GM12891 (cell line): ENCODE results near the gene NUP50.

ENCODE experiments used
- DNase-seq: peaks from one replicate; pipeline ENCODE4 v3.0.0; 2011; ENCODE audit warnings: low spot score; ENCODE audit not compliant: insufficient read length
- FAIRE-seq: peaks from 2 replicates; lab custom pipeline; 2011; peaks lifted over from hg19 to GRCh38; lab: Jason Lieb, UNC
- PAX5 ChIP-seq: IDR thresholded peaks from 2 replicates; pipeline ENCODE4 v1.6.1; 2011; ENCODE audit warnings: low read length, moderate library complexity, mild to moderate bottlenecking; ENCODE audit not compliant: insufficient read depth, severe bottlenecking
- POLR2A ChIP-seq: IDR thresholded peaks from 2 replicates; pipeline ENCODE4 v1.6.1; 2011; ENCODE audit warnings: low read depth, low read length, control low read depth
- POLR2AphosphoS5 ChIP-seq: IDR thresholded peaks from 2 replicates; pipeline ENCODE4 v1.6.1; 2011; ENCODE audit warnings: low read depth, low read length, control low read depth
- POU2F2 ChIP-seq: IDR thresholded peaks from 2 replicates; pipeline ENCODE4 v1.6.1; 2011; ENCODE audit warnings: low read depth, mild to moderate bottlenecking, control low read depth, low read length, moderate library complexity
- SPI1 ChIP-seq: IDR thresholded peaks from 2 replicates; pipeline ENCODE4 v1.6.1; 2011; ENCODE audit warnings: low read depth, low read length, control low read depth
- TAF1 ChIP-seq: IDR thresholded peaks from 2 replicates; pipeline ENCODE4 v1.6.1; 2011; ENCODE audit warnings: low read depth, low read length, control low read depth

Gene NUP50

GRCh38 chr22:45216133-45217003 lies 52.6 kb downstream of the NUP50 start:
- DNase-seq (no peak), FAIRE-seq (peak; percentile 80)
- no peak for TF ChIP-seq POLR2AphosphoS5
- TF ChIP-seq TAF1 = no peak
- TF ChIP-seq SPI1 = no peak
- no peak for TF ChIP-seq POU2F2
- no peak for TF ChIP-seq PAX5

- FAIRE-seq (peak; percentile 56), DNase-seq (no peak)
- TF ChIP-seq POLR2AphosphoS5 (no peak), TAF1 (no peak), POLR2A (no peak), POU2F2 (no peak), PAX5 (no peak), SPI1 (no peak)
These were observed 53.6 kb downstream of the NUP50 start for GRCh38 chr22:45217345-45217744.

DNA sequence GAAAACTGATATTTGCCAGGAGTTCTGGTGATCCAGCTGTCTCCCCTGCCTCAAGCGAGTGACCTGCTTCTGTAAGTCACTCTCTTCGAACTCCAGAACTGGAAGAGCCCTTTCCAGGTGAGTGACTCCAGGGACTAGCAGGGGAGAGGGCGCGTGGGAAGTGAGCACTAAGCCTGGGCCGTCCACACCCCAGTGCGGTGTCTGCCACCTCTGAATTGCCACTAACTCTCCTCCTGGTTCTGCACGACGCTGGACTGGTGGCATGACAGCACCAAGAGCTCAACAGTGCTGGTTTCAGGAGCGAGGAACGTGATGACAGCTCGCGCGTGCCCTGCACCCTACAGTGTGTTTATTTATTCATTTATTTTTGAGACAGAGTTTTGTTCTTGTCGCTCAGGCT lies 54.1 kb downstream of the NUP50 start:
- FAIRE-seq (peak; percentile 5), DNase-seq (no peak)
- TF ChIP-seq POLR2A (no peak), TAF1 (no peak), SPI1 (no peak), POU2F2 (no peak), PAX5 (no peak), POLR2AphosphoS5 (no peak)

DNA sequence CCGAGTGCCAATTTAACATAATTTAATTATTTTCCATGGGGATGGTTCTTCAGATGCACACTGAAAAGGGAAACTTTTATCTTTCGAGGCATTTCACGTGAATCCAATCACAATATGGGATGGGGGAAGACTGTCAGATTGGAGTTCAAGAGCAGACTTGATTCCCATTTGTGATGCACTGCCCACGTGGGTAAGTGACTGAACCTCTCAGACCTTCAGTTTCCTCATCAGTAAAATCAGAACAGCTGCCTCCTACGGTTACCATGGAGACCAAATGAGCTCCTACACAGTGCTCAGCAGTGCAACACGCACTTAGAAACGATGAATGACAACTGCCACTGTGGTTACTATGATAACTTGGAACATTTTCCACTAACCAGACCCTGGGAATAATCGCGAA lies 55.3 kb downstream of the NUP50 start:
- FAIRE-seq (peak; percentile 95), DNase-seq (peak; percentile 59)
- TF ChIP-seq SPI1 (no peak), POU2F2 (no peak), TAF1 (no peak), POLR2AphosphoS5 (no peak), POLR2A (no peak), PAX5 (no peak)

DNA sequence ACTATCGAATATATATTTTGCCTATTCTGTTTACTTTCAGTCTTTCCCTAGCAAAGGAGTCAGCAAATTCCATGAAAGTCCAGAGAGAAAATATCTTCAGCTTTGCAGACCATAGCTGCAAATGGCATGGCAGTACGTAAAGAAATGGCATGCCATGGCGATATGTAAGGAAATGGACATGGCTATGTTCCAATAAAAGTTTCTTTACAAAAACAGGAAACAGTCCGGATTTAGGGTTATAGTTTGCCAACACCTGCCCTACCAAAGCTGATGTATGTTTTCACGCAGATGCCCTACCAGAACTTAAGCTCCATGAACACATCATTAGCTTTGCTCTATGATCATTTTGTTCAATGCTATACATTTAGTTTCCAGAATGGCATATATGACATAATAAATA lies 57.5 kb downstream of the NUP50 start:
- TF ChIP-seq POLR2A (no peak), SPI1 (no peak), POU2F2 (no peak), TAF1 (no peak), POLR2AphosphoS5 (no peak), PAX5 (no peak)
- no peak for DNase-seq
- no peak for FAIRE-seq

DNA sequence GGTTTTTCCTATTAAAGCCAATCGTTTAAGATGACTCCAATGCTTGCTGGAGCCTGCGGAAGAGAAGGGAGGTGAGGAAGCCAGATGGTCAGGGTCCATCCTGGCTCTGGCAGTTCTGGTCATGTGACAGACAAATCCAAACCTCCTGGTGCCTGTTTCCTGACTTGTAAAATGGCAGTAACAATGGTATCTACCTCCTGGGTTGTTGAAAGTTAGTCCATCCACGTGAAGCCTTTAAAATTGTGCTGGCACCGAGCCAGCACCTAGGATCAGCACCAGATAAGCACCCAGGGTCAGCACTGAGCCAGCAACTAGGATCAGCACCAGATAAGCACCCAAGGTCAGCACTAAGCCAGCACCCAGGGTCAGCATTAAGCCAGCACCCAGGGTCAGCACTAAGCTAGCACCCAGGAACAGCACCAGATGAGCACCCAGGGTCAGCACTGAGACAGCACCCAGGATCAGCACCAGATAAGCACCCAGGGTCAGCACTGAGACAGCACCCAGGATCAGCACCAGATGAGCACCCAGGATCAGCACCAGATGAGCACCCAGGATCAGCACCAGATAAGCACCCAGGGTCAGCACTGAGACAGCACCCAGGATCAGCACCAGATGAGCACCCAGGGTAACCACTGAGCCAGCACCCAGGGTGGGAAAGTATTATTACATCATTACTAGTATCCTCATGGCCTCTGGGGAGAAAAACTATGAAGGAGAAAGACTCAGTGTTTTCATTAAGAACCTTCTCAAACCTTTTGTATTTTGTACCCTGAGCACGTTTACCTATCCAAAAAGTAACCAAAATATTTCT lies 59.8 kb downstream of the NUP50 start:
- DNase-seq = no peak
- FAIRE-seq = peak; percentile 75
- TF ChIP-seq PAX5 = no peak
- no peak for TF ChIP-seq TAF1
- TF ChIP-seq POU2F2 = no peak
- TF ChIP-seq POLR2AphosphoS5 = no peak
- TF ChIP-seq SPI1 = no peak
- TF ChIP-seq POLR2A = no peak

GRCh38 chr22:45224331-45224730 lies 60.6 kb downstream of the NUP50 start:
- TF ChIP-seq POU2F2 = no peak
- no peak for TF ChIP-seq SPI1
- no peak for TF ChIP-seq POLR2AphosphoS5
- FAIRE-seq (no peak), DNase-seq (no peak)

DNA sequence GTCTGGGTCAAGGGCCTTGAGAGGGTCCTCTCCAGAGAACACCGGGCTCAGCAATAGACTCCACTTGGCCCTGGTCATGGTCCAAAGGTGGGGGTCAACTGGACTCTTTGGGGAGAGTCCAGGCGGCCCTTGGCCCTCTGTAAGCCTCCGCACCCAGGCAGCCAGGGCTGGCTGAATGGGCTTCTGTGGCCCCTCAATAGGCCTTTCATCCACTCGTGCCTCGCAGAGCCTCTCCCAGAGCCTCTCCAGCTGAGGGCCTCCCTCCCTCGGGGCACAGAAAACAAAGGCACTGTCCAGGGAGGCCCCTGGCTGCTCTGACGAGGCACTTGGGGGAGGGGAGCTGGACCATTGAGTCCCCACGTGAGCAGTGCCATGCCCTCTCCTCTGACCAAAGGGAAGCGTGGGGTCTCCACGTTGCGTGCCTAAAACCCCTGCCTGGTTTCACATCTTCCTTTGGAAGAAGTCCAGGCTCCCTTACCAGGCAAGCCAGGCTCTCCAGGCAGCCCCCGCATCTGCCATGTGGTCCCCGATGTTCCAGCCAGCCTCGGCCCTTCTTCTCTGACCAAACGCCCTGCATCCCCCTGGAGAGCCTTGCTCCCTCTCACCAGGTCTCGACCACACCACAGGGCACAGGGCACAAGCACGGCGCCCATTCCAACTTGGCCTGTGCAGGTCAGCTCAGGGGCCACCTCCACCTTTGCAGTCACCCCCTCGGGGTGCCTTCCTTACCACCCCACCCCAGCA lies 61.4 kb downstream of the NUP50 start:
- TF ChIP-seq SPI1 (no peak), POLR2A (no peak), PAX5 (no peak), POLR2AphosphoS5 (no peak), TAF1 (no peak), POU2F2 (no peak)
- no peak for DNase-seq
- FAIRE-seq = no peak

- no peak for TF ChIP-seq TAF1
- no peak for TF ChIP-seq SPI1
- no peak for TF ChIP-seq POU2F2
- TF ChIP-seq POLR2A = no peak
- TF ChIP-seq POLR2AphosphoS5 = no peak
- no peak for TF ChIP-seq PAX5
- no peak for FAIRE-seq
- DNase-seq = no peak
These were observed 62.2 kb downstream of the NUP50 start for GRCh38 chr22:45225732-45226502.
